Astrocyte (in vitro differentiated cells and primary cell): ENCODE data around the gene NOPCHAP1.

ENCODE experiments used
- CTCF ChIP-seq: IDR thresholded peaks from 2 replicates; pipeline ENCODE4 v1.5.1; 2011; ENCODE audit warnings: low read depth, mild to moderate bottlenecking, inconsistent platforms, low read length, moderate library complexity; ENCODE audit not compliant: insufficient read depth
- EZH2 ChIP-seq: IDR thresholded peaks from 2 replicates; pipeline ENCODE4 v1.6.1; 2012; ENCODE audit warnings: mild to moderate bottlenecking, low read length, inconsistent platforms; ENCODE audit not compliant: insufficient read depth

GRCh38 chr12:105025890-105026289 lies 39.8 kb downstream of the NOPCHAP1 start:
- TF ChIP-seq CTCF (no peak), EZH2 (no peak)
